Hepatocyte (in vitro differentiated cells): Measurements from ENCODE around the gene ALX4. TPM values are rescaled to one million over a fixed set of nuclear protein-coding genes. Genes with fewer than 3 reads are reported as not detected.

Source experiments
- DNase-seq: peaks from one replicate; pipeline ENCODE4 v3.0.0-alpha.2; 2016; ENCODE audit warnings: low spot score
- H2AFZ ChIP-seq: fragments of 200-600 bp; sonication (generic); 2 replicates; pipeline ENCODE4 v1.6.0; 2016; ENCODE audit warnings: antibody characterized with exemption, mild to moderate bottlenecking
- H3K27ac ChIP-seq: fragments of 200-600 bp; sonication (generic); 2 replicates; pipeline ENCODE4 v1.5.1; 2016; ENCODE audit warnings: mild to moderate bottlenecking
- H3K27me3 ChIP-seq: fragments of 200-600 bp; sonication (generic); 2 replicates; pipeline ENCODE4 v1.6.1; 2016
- H3K36me3 ChIP-seq: fragments of 200-600 bp; sonication (generic); replicated peaks from 2 replicates; pipeline ENCODE4 v1.5.1; 2016; ENCODE audit warnings: low read depth; ENCODE audit not compliant: insufficient read depth
- H3K4me1 ChIP-seq: fragments of 200-600 bp; sonication (generic); 2 replicates; pipeline ENCODE4 v1.5.1; 2016; ENCODE audit warnings: mild to moderate bottlenecking, moderate library complexity; ENCODE audit not compliant: insufficient read depth
- H3K4me2 ChIP-seq: fragments of 200-600 bp; sonication (generic); 2 replicates; pipeline ENCODE4 v1.6.0; 2016
- H3K4me3 ChIP-seq: fragments of 200-600 bp; sonication (generic); 2 replicates; pipeline ENCODE4 v1.5.1; 2016; ENCODE audit warnings: mild to moderate bottlenecking
- H3K79me2 ChIP-seq: fragments of 200-600 bp; sonication (generic); 2 replicates; pipeline ENCODE4 v1.6.0; 2017; ENCODE audit warnings: mild to moderate bottlenecking
- H3K9me2 ChIP-seq: fragments of 200-600 bp; sonication (generic); replicated peaks from 2 replicates; pipeline ENCODE4 v1.6.0; 2017; ENCODE audit warnings: mild to moderate bottlenecking; ENCODE audit not compliant: insufficient read depth
- H3K9me3 ChIP-seq: fragments of 200-600 bp; sonication (generic); 2 replicates; pipeline ENCODE4 v1.5.1; 2016; ENCODE audit warnings: low read depth, mild to moderate bottlenecking
- H4K20me1 ChIP-seq: fragments of 200-600 bp; sonication (generic); 2 replicates; pipeline ENCODE4 v1.6.0; 2016; ENCODE audit warnings: mild to moderate bottlenecking; ENCODE audit not compliant: insufficient read depth, poor library complexity, severe bottlenecking
- EZH2 ChIP-seq: fragments of 200-600 bp; sonication (generic); IDR thresholded peaks from 2 replicates; pipeline ENCODE4 v1.6.1; 2016; ENCODE audit warnings: antibody characterized with exemption, mild to moderate bottlenecking, borderline replicate concordance
- EZH2phosphoT487 ChIP-seq: fragments of 200-600 bp; sonication (generic); IDR thresholded peaks from one replicate; pipeline ENCODE4 v1.6.1; 2018; ENCODE audit warnings: antibody characterized with exemption, mild to moderate bottlenecking, low read depth, moderate library complexity; ENCODE audit not compliant: unreplicated experiment, severe bottlenecking
- WGBS: methylation state at CpG from one replicate; pipeline ENCODE4 v1.1.6; 2016; ENCODE audit warnings: low lambda C conversion rate; ENCODE audit errors: missing lambda C conversion rate; 5-methylcytosine and 5-hydroxymethylcytosine counted together
- polyA plus RNA-seq: library from polyadenylated mRNA; unstranded; fragments of >200 nt; fragmentation: Nextera tagmentation; extraction: Ambion mirVana; gene quantifications from 2 replicates; pipeline ENCODE4 v1.2.1, GENCODE V29; 2016
- total RNA-seq: library from RNA; depleted of rRNA; stranded (reverse); fragments of >200 nt; gene quantifications from 2 replicates; pipeline ENCODE4 v1.2.3, GENCODE V29; 2014
- TF ChIP-seq, protein P1 (sequence below): fragments of 200-600 bp; sonication (generic); IDR thresholded peaks from 2 replicates; pipeline ENCODE4 v1.5.1; 2016; ENCODE audit warnings: antibody characterized with exemption, mild to moderate bottlenecking; ENCODE audit not compliant: poor library complexity

Gene ALX4
- total and polyA plus RNA-seq, 2 experiments from 2014 or later = 1.3 to 3.8 TPM

DNA sequence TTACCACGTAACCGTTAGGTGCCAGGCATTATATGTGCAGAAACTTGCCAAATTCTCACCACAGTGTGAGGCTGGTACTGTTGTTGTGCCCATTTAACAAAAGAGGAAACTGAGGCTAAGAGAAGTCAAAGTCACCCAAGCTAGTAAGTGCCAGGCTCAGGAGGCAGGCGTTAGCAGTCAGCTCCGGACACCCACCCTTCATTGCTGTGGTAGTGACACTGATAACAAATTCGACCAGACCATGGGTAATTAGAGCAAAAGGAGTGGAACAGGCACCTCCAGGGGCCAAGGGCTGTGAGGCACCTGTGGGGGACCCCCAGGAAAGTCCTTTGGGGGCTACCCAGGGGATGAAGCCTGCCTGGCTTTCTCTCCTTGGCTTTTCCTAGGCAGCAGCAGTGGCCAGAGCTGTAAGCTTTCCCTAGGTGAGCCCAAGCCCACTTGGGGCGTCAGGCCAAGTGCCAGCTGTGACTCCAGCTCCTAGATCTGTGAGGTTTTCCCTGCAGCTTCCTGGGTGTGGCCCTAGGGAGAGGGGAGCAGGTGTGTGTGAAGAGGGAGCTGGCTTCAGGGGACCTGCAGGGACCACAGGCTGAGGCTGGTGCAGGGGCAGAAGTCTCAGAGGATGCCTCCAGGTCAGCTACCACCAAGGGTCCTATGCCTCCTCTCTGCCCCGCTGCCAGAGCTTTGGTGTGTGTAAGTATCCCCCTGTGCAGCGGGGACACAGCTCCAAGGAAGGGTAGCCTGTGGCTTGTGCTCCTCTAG is 19.7 kb upstream of the ALX4 start:
- no peak overlapping the region for H3K27ac ChIP-seq
- peaks cover 9% of the 10 kb centered on the region for H3K4me1 ChIP-seq
- H3K4me3 ChIP-seq = no peak overlapping the region
- H4K20me1 ChIP-seq = no peaks in the 10 kb centered on the region
- no peak overlapping the region for H3K4me2 ChIP-seq
- TF ChIP-seq EZH2phosphoT487 (no peak), EZH2 (no peak)
- TF ChIP-seq, protein P1, sequence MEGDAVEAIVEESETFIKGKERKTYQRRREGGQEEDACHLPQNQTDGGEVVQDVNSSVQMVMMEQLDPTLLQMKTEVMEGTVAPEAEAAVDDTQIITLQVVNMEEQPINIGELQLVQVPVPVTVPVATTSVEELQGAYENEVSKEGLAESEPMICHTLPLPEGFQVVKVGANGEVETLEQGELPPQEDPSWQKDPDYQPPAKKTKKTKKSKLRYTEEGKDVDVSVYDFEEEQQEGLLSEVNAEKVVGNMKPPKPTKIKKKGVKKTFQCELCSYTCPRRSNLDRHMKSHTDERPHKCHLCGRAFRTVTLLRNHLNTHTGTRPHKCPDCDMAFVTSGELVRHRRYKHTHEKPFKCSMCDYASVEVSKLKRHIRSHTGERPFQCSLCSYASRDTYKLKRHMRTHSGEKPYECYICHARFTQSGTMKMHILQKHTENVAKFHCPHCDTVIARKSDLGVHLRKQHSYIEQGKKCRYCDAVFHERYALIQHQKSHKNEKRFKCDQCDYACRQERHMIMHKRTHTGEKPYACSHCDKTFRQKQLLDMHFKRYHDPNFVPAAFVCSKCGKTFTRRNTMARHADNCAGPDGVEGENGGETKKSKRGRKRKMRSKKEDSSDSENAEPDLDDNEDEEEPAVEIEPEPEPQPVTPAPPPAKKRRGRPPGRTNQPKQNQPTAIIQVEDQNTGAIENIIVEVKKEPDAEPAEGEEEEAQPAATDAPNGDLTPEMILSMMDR = no peak
- WGBS = 86% methylated on average over 8 of the region's 8 CpGs
- H3K36me3 ChIP-seq = no peaks in the 10 kb centered on the region
- no peaks in the 10 kb centered on the region for H3K9me2 ChIP-seq
- H3K79me2 ChIP-seq = no peaks in the 10 kb centered on the region
- H2AFZ ChIP-seq = no peak overlapping the region
- peaks cover 29% of the 10 kb centered on the region for H3K27me3 ChIP-seq
- no peaks in the 10 kb centered on the region for H3K9me3 ChIP-seq
- DNase-seq = no peak

DNA sequence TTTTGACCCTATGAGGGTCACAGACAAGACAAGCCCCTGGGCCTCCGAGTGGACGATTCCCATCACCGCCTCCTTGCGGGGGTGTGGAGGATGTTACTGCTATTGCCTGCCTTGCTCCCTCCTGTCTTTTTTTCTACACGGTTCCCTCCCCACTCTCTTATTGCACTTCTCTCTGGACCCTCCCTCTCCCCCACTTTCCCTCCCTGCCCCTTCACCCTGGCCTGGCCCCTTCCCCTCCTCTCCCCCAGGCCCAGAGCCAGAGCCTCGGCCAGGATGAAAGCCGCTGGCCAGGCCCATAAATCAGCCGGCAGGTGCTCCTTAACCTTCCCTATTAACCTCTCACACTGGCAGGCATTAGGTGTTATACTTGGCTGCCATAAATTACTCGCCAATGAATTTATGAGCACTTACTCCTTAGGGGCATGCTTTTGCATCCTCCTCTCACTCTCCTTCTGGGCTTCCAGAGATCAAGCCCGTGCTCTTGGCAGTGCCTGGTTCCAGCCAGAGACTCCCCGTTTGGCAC is 18.3 kb upstream of the ALX4 start:
- peaks cover 9% of the 10 kb centered on the region for H3K4me1 ChIP-seq
- TF ChIP-seq EZH2 = no peak
- no peak for TF ChIP-seq EZH2phosphoT487
- TF ChIP-seq, protein P1 = no peak
- no peak overlapping the region for H3K4me2 ChIP-seq
- no peaks in the 10 kb centered on the region for H4K20me1 ChIP-seq
- no peaks in the 10 kb centered on the region for H3K36me3 ChIP-seq
- H2AFZ ChIP-seq = no peak overlapping the region
- H3K4me3 ChIP-seq = no peak overlapping the region
- DNase-seq = no peak
- H3K27ac ChIP-seq = no peak overlapping the region
- H3K79me2 ChIP-seq = no peaks in the 10 kb centered on the region
- no peaks in the 10 kb centered on the region for H3K9me3 ChIP-seq
- H3K9me2 ChIP-seq = no peaks in the 10 kb centered on the region
- WGBS = 55% methylated on average over 10 of the region's 11 CpGs
- H3K27me3 ChIP-seq = peaks cover 38% of the 10 kb centered on the region

DNA sequence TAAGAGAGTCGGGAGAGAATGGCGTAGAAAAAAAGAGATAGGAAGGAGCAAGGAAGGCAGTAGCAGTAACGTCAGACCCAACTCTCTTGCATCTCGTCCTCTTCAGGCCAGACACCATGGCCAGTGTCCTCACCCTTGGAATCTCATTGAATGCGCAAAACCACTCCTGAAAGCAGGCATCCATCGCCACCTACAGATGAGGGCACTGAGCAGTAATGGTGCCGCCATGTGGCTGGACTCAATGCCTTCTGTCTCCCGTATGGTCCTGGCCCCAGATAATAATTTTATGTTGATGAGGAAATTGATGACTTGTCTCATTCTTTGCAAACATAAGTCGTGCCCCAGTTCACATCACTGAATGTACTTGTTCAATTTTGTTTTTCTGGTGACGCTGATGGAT is 17.8 kb upstream of the ALX4 start:
- Histone ChIP-seq H3K9me3 (no peaks in the 10 kb centered on the region), H4K20me1 (no peaks in the 10 kb centered on the region), H3K4me1 (peaks cover 12% of the 10 kb centered on the region), H3K27ac (no peak overlapping the region), H3K9me2 (no peaks in the 10 kb centered on the region), H2AFZ (no peak overlapping the region), H3K79me2 (no peaks in the 10 kb centered on the region), H3K4me2 (no peak overlapping the region), H3K36me3 (no peaks in the 10 kb centered on the region), H3K4me3 (no peak overlapping the region), H3K27me3 (peaks cover 43% of the 10 kb centered on the region)
- 80% methylated on average over 10 of the region's 10 CpGs for WGBS
- DNase-seq = no peak
- TF ChIP-seq, protein P1 = no peak
- TF ChIP-seq EZH2phosphoT487 (no peak), EZH2 (no peak)
